Endothelial cell of umbilical vein (primary cell): ENCODE measurements around the gene DNAH10. TPM values are rescaled to one million over a fixed set of nuclear protein-coding genes. Genes with fewer than 3 reads are reported as not detected.

Source experiments
- BruUV-seq: library from RNA; stranded (reverse); fragments of 400-500 nt; replicated peaks from 2 replicates; lab custom pipeline; 2021; lab: Mats Ljungman, UMichigan
- CTCF ChIA-PET: fragments of 300-600, 350-600 bp; sonication (Branson Sonifier 250); formaldehyde crosslinking; loops from one replicate; lab custom pipeline; 2021; ENCODE audit warnings: antibody characterized with exemption, inconsistent platforms; lab: Charles Lee
- POLR2A ChIA-PET: fragments of 300-600, 350-600 bp; sonication (Branson Sonifier 250); formaldehyde crosslinking; loops from one replicate; lab custom pipeline; 2021; ENCODE audit warnings: antibody characterized with exemption, inconsistent platforms; lab: Charles Lee
- DNase-seq: peaks from one replicate; pipeline ENCODE4 v3.0.0-alpha.2; 2011; ENCODE audit warnings: low read depth, low spot score
- FAIRE-seq: peaks from 2 replicates; lab custom pipeline; 2011; peaks lifted over from hg19 to GRCh38; lab: Jason Lieb, UNC
- H2AFZ ChIP-seq: 2 replicates; pipeline ENCODE4 v1.6.0; 2012; ENCODE audit warnings: low read depth, low read length, control low read depth, inconsistent platforms
- H3K27ac ChIP-seq: 2 replicates; pipeline ENCODE4 v1.5.1; 2011; ENCODE audit warnings: low read depth, mild to moderate bottlenecking, control low read depth, low read length, moderate library complexity; ENCODE audit not compliant: insufficient read depth
- H3K27me3 ChIP-seq, 2 experiments: 2 replicates each; pipeline versions ENCODE4 v1.6.0 to v1.6.1; 2011; ENCODE audit warnings: low read length in 2 of 2, mixed read lengths in 1 of 2; ENCODE audit not compliant: control insufficient read depth in 2 of 2, insufficient read depth in 2 of 2
- H3K36me3 ChIP-seq, 2 experiments: 2 replicates in 1 of 2; 3 replicates in 1 of 2; pipeline ENCODE4 v1.5.1; 2011; ENCODE audit warnings: low read length in 2 of 2, mild to moderate bottlenecking in 1 of 2, moderate library complexity in 1 of 2; ENCODE audit not compliant: control insufficient read depth in 2 of 2, insufficient read depth in 2 of 2; ENCODE audit errors: extremely low read depth in 1 of 2
- H3K4me1 ChIP-seq: 3 replicates; pipeline ENCODE4 v1.5.1; 2011; ENCODE audit warnings: mild to moderate bottlenecking, low read length; ENCODE audit not compliant: control insufficient read depth, insufficient read depth; ENCODE audit errors: extremely low read depth
- H3K4me2 ChIP-seq: 2 replicates; pipeline ENCODE4 v1.6.1; 2011; ENCODE audit warnings: low read length, control low read depth, mixed read lengths; ENCODE audit not compliant: insufficient read depth
- H3K4me3 ChIP-seq, 3 experiments: fragments of 200-600 bp in 1 of 3; sonication (generic), shearing (Covaris generic) in 1 of 3; replicated peaks in 1 of 3; 2 replicates each; pipeline ENCODE4 v1.5.1; 2011 to 2016; ENCODE audit warnings: control low read depth in 3 of 3, low read length in 3 of 3, mild to moderate bottlenecking in 2 of 3, inconsistent platforms in 1 of 3, low read depth in 1 of 3, moderate library complexity in 1 of 3; ENCODE audit not compliant: insufficient read depth in 1 of 3
- H3K79me2 ChIP-seq: 2 replicates; pipeline ENCODE4 v1.6.0; 2012; ENCODE audit warnings: low read length, inconsistent platforms; ENCODE audit not compliant: control insufficient read depth, insufficient read depth
- H3K9ac ChIP-seq: replicated peaks from 2 replicates; pipeline ENCODE3; 2011; ENCODE audit warnings: low read length, control low read depth; ENCODE audit not compliant: insufficient read depth; ENCODE audit errors: extremely low read depth
- H3K9me1 ChIP-seq: replicated peaks from 3 replicates; pipeline ENCODE4 v1.6.0; 2011; ENCODE audit warnings: mild to moderate bottlenecking, low read length; ENCODE audit not compliant: control insufficient read depth, insufficient read depth; ENCODE audit errors: extremely low read depth
- H3K9me3 ChIP-seq: replicated peaks from 2 replicates; pipeline ENCODE4 v1.5.1; 2012; ENCODE audit warnings: low read length, inconsistent platforms; ENCODE audit not compliant: control insufficient read depth, insufficient read depth
- H4K20me1 ChIP-seq: replicated peaks from 2 replicates; pipeline ENCODE3; 2011; ENCODE audit warnings: mild to moderate bottlenecking, low read length; ENCODE audit not compliant: control insufficient read depth, insufficient read depth; ENCODE audit errors: extremely low read depth
- CTCF ChIP-seq, 2 donors: IDR thresholded peaks; 1 replicate in 1 of 2; 2 replicates in 1 of 2; pipeline ENCODE4 v1.5.1; 2011; ENCODE audit warnings: low read length in 2 of 2, mild to moderate bottlenecking in 2 of 2, moderate library complexity in 2 of 2, control low read depth in 1 of 2, inconsistent platforms in 1 of 2, low read depth in 1 of 2; ENCODE audit not compliant: insufficient read depth in 1 of 2; ENCODE audit errors: extremely low read depth in 1 of 2
- EZH2 ChIP-seq: IDR thresholded peaks from 2 replicates; pipeline ENCODE4 v1.6.1; 2012; ENCODE audit warnings: borderline replicate concordance, low read depth, mild to moderate bottlenecking, moderate library complexity, low read length, inconsistent platforms; ENCODE audit not compliant: severe bottlenecking
- FOS ChIP-seq: IDR thresholded peaks from 2 replicates; pipeline ENCODE4 v1.6.1; 2011; ENCODE audit warnings: mild to moderate bottlenecking, low read length, moderate library complexity, borderline replicate concordance; ENCODE audit not compliant: insufficient read depth
- GATA2 ChIP-seq: IDR thresholded peaks from 2 replicates; pipeline ENCODE4 v1.7.0; 2011; ENCODE audit warnings: low read depth, mild to moderate bottlenecking, moderate library complexity, mixed read lengths, low read length; ENCODE audit not compliant: insufficient read length, insufficient read depth
- JUN ChIP-seq: IDR thresholded peaks from 2 replicates; pipeline ENCODE4 v1.6.1; 2011; ENCODE audit warnings: borderline replicate concordance, low read depth; ENCODE audit not compliant: insufficient read length, insufficient read depth
- MAX ChIP-seq: IDR thresholded peaks from 2 replicates; pipeline ENCODE4 v1.6.1; 2011; ENCODE audit not compliant: insufficient read depth, insufficient read length
- MYC ChIP-seq: IDR thresholded peaks from one replicate; pipeline ENCODE4 v1.6.1; 2011; ENCODE audit warnings: mild to moderate bottlenecking, low read depth, low read length
- POLR2A ChIP-seq: IDR thresholded peaks from 2 replicates; pipeline ENCODE4 v1.6.1; 2012; ENCODE audit warnings: low read depth, mild to moderate bottlenecking, control low read depth, low read length
- POLR2AphosphoS5 ChIP-seq: IDR thresholded peaks from 2 replicates; pipeline ENCODE4 v1.6.1; 2012; ENCODE audit warnings: low read depth, mild to moderate bottlenecking, control low read depth, low read length, moderate library complexity; ENCODE audit not compliant: insufficient read depth
- dilution Hi-C: fragments of 300-500 bp; cut with MboI; formaldehyde crosslinking; loops from one replicate; pipeline ENCODE4 v1.15.0; 2019; ENCODE audit warnings: low sequenced_read_pairs; ENCODE audit not compliant: extremely low pct_ligation_motif_present
- intact Hi-C: fragments of 100-400 bp; cut with micrococcal nuclease; formaldehyde crosslinking; loops from one replicate; pipeline ENCODE4 v1.10.0; 2022
- polyA plus RNA-seq, 4 experiments: library from polyadenylated mRNA; depleted of rRNA in 3 of 4; stranded (reverse) in 3 of 4; unstranded in 1 of 4; fragments of >200 nt; gene quantifications; 2 replicates each; pipeline versions ENCODE4 v1.2.1 to v1.2.3, GENCODE V29; 2011 to 2012; ENCODE audit warnings: missing spikeins in 1 of 4
- total RNA-seq: library from RNA; stranded (reverse); gene quantifications from 2 replicates; pipeline ENCODE4 v1.2.3, GENCODE V29; 2021

DNAH10 gene
- total and polyA plus RNA-seq, 2 donors (not counting 3 experiments of a cell fraction or from before 2014, with no cell fraction given), result 0.04 to 0.31 TPM

GRCh38 chr12:123912415-123913380 lies 150.6 kb downstream of the DNAH10 start:
- no peak overlapping the region for H3K4me2 ChIP-seq
- no peaks in the 10 kb centered on the region for H3K4me1 ChIP-seq
- peaks cover 2 to 9% of the 10 kb centered on the region in 2 experiments for H3K27me3 ChIP-seq
- CTCF ChIA-PET, result interaction anchor here (0.5 to 2.1 kb wide), 4 partner anchors 7 to 71 kb away, joined by 3 to 14 read pairs (median 4); partner anchors contain the start of gene CCDC92
- POLR2A ChIA-PET, result no interaction called here
- DNase-seq (no peak), FAIRE-seq (no peak)
- H3K4me3 ChIP-seq, result no peak overlapping the region
- no peak overlapping the region for H2AFZ ChIP-seq
- dilution Hi-C loops, result no loop called here
- H3K9ac ChIP-seq, result no peak overlapping the region
- no peaks in the 10 kb centered on the region for H3K79me2 ChIP-seq
- intact Hi-C loops, result no loop called here
- BruUV-seq, result no TSS peak
- no peak for TF ChIP-seq GATA2
- no peak for TF ChIP-seq POLR2AphosphoS5
- TF ChIP-seq EZH2, result no peak
- no peak for TF ChIP-seq MAX
- TF ChIP-seq CTCF (IDR thresholded peaks at IDR 0.05; ENCODE audit: extremely low read depth in 1 of 2, insufficient read depth in 1 of 2, low read depth in 1 of 2, low read length in 2 of 2), result no peak
- TF ChIP-seq JUN, result no peak
- no peak for TF ChIP-seq POLR2A
- TF ChIP-seq MYC, result no peak
- TF ChIP-seq FOS, result no peak
- no peaks in the 10 kb centered on the region for H3K36me3 ChIP-seq
- no peaks in the 10 kb centered on the region for H3K9me1 ChIP-seq
- no peaks in the 10 kb centered on the region for H3K9me3 ChIP-seq
- H4K20me1 ChIP-seq, result no peaks in the 10 kb centered on the region
- no peak overlapping the region for H3K27ac ChIP-seq
